Neural progenitor cell (in vitro differentiated cells): Measurements from ENCODE around the gene SHLD1. TPM values are rescaled to one million over a fixed set of nuclear protein-coding genes. Genes with fewer than 3 reads are reported as not detected.
"Not testable (repeated sequence)": the region's sequence is repeated elsewhere in the genome, so short reads cannot be mapped to it uniquely, and the experiment has no call there.

Experiments
- DNase-seq: peaks from one replicate; pipeline ENCODE4 v3.0.0-alpha.2; 2016; ENCODE audit warnings: low spot score
- H2AFZ ChIP-seq: fragments of 200-600 bp; sonication (generic); replicated peaks from 2 replicates; pipeline ENCODE4 v1.6.1; 2016; ENCODE audit warnings: antibody characterized with exemption
- H3F3A ChIP-seq: fragments of 200-600 bp; sonication (generic); 2 replicates; pipeline ENCODE4 v1.6.1; 2016; ENCODE audit warnings: antibody characterized with exemption, low read depth
- H3K27ac ChIP-seq: fragments of 200-600 bp; sonication (generic); 2 replicates; pipeline ENCODE4 v1.5.1; 2016; ENCODE audit warnings: mild to moderate bottlenecking
- H3K27me3 ChIP-seq: fragments of 200-600 bp; sonication (generic); 2 replicates; pipeline ENCODE4 v1.6.1; 2016; ENCODE audit warnings: mild to moderate bottlenecking, moderate library complexity
- H3K36me3 ChIP-seq: fragments of 200-600 bp; sonication (generic); 2 replicates; pipeline ENCODE4 v1.5.1; 2016
- H3K4me1 ChIP-seq: fragments of 200-600 bp; sonication (generic); 2 replicates; pipeline ENCODE4 v1.6.1; 2016; ENCODE audit warnings: mixed run types
- H3K4me2 ChIP-seq: fragments of 200-600 bp; sonication (generic); 2 replicates; pipeline ENCODE4 v1.6.1; 2016
- H3K4me3 ChIP-seq: fragments of 200-600 bp; sonication (generic); 2 replicates; pipeline ENCODE4 v1.5.1; 2016
- H3K79me2 ChIP-seq: fragments of 200-600 bp; sonication (generic); 2 replicates; pipeline ENCODE4 v1.6.1; 2016; ENCODE audit warnings: low read depth
- H3K9ac ChIP-seq: fragments of 200-600 bp; sonication (generic); 2 replicates; pipeline ENCODE4 v1.6.1; 2016
- H3K9me3 ChIP-seq: fragments of 200-600 bp; sonication (generic); 2 replicates; pipeline ENCODE4 v1.5.1; 2016; ENCODE audit warnings: low read depth
- H4K20me1 ChIP-seq: fragments of 200-600 bp; sonication (generic); 2 replicates; pipeline ENCODE4 v1.6.1; 2016; ENCODE audit warnings: low read depth
- H3K27ac Mint-ChIP-seq: 3 replicates; pipeline ENCODE4 v1.8.0; 2021; ENCODE audit warnings: mixed read lengths
- H3K27me3 Mint-ChIP-seq: 2 replicates; pipeline ENCODE4 v1.8.0; 2022; ENCODE audit warnings: low read depth, mild to moderate bottlenecking, inconsistent platforms, moderate library complexity, mixed read lengths; ENCODE audit not compliant: insufficient read depth
- H3K36me3 Mint-ChIP-seq: 3 replicates; pipeline ENCODE4 v1.8.0; 2021; ENCODE audit warnings: mixed read lengths
- H3K4me1 Mint-ChIP-seq: 3 replicates; pipeline ENCODE4 v1.8.0; 2021; ENCODE audit warnings: mixed read lengths
- H3K4me3 Mint-ChIP-seq: 3 replicates; pipeline ENCODE4 v1.8.0; 2021; ENCODE audit warnings: mild to moderate bottlenecking, moderate library complexity, mixed read lengths
- H3K9me3 Mint-ChIP-seq: 3 replicates; pipeline ENCODE4 v1.8.0; 2020; ENCODE audit warnings: mixed read lengths
- EZH2 ChIP-seq: fragments of 200-600 bp; sonication (generic); IDR thresholded peaks from 2 replicates; pipeline ENCODE4 v1.6.1; 2017; ENCODE audit warnings: antibody characterized with exemption, mild to moderate bottlenecking, moderate library complexity
- EZH2phosphoT487 ChIP-seq: fragments of 200-600 bp; sonication (generic); IDR thresholded peaks from 2 replicates; pipeline ENCODE4 v1.6.1; 2017; ENCODE audit warnings: antibody characterized with exemption
- total RNA-seq: library from RNA; depleted of rRNA; stranded (reverse); fragments of >200 nt; gene quantifications from 2 replicates; pipeline ENCODE4 v1.2.3, GENCODE V29; 2015; ENCODE audit warnings: low replicate concordance
- TF ChIP-seq, protein P1 (sequence below): fragments of 200-600 bp; sonication (generic); IDR thresholded peaks from 2 replicates; pipeline ENCODE4 v1.5.1; 2017; ENCODE audit warnings: antibody characterized with exemption, mild to moderate bottlenecking

Gene SHLD1
- total RNA-seq, 1 donor from 2014 or later, result 9.0 TPM

DNA sequence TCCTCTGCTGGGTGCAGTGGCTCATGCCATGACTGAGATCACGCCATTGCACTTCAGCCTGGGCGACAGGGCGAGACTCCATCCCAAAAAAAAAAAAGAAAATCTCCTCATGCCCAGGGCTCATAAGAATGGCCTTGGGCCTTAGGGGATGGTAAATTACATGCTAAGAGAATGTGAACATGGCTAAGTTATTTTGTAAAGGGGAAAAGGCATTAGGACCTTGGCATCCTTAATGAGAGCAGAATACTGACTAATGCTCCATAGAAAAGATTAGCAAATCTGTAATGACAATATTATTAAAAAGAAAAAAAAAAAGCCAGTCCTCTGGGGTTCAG, 12.6 kb upstream of the SHLD1 start:
- no peak overlapping the region for H3K9ac ChIP-seq
- Mint-ChIP-seq H3K9me3 (no peaks in the 10 kb centered on the region), H3K4me1 (peaks cover 22% of the 10 kb centered on the region), H3K4me3 (no peak overlapping the region), H3K36me3 (no peaks in the 10 kb centered on the region), H3K27ac (no peak overlapping the region), H3K27me3 (peaks cover 5% of the 10 kb centered on the region)
- H3K4me1 ChIP-seq, result peaks cover 14% of the 10 kb centered on the region
- peaks cover 6% of the 10 kb centered on the region for H3F3A ChIP-seq
- no peaks in the 10 kb centered on the region for H3K79me2 ChIP-seq
- no peak overlapping the region for H3K27ac ChIP-seq
- no peaks in the 10 kb centered on the region for H4K20me1 ChIP-seq
- H3K27me3 ChIP-seq, result no peaks in the 10 kb centered on the region
- H2AFZ ChIP-seq, result no peak overlapping the region
- no peak overlapping the region for H3K4me2 ChIP-seq
- DNase-seq, result no peak
- no peak overlapping the region for H3K4me3 ChIP-seq
- H3K36me3 ChIP-seq, result no peaks in the 10 kb centered on the region
- TF ChIP-seq, protein P1, sequence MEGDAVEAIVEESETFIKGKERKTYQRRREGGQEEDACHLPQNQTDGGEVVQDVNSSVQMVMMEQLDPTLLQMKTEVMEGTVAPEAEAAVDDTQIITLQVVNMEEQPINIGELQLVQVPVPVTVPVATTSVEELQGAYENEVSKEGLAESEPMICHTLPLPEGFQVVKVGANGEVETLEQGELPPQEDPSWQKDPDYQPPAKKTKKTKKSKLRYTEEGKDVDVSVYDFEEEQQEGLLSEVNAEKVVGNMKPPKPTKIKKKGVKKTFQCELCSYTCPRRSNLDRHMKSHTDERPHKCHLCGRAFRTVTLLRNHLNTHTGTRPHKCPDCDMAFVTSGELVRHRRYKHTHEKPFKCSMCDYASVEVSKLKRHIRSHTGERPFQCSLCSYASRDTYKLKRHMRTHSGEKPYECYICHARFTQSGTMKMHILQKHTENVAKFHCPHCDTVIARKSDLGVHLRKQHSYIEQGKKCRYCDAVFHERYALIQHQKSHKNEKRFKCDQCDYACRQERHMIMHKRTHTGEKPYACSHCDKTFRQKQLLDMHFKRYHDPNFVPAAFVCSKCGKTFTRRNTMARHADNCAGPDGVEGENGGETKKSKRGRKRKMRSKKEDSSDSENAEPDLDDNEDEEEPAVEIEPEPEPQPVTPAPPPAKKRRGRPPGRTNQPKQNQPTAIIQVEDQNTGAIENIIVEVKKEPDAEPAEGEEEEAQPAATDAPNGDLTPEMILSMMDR, result no peak
- TF ChIP-seq EZH2phosphoT487, result no peak
- no peaks in the 10 kb centered on the region for H3K9me3 ChIP-seq

DNA sequence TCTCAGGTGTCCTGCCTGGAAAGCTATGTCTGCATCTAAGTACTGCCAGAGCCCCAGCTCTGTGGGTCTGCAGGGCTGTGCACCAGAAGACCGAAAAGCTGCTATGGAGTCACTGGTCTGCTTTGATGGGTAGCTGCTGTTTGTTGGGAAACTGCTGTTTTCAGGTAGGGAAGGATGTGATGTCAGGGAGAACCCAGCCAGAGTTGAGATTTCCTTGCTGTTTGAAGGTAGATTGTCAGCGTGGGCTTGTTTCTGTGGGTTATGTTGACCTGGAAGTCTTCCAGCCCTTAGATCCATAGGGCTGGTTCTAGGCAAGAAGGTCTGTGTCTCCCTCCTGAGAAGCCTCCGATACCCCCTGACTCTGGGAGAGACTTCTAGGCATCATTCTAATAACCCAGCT, 12.2 kb upstream of the SHLD1 start:
- no peak overlapping the region for H3K4me3 Mint-ChIP-seq
- no peak overlapping the region for H2AFZ ChIP-seq
- no peaks in the 10 kb centered on the region for H4K20me1 ChIP-seq
- H3K36me3 Mint-ChIP-seq, result no peaks in the 10 kb centered on the region
- H3K9ac ChIP-seq, result no peak overlapping the region
- H3K27me3 ChIP-seq, result no peaks in the 10 kb centered on the region
- no peak for DNase-seq
- TF ChIP-seq, protein P1, result no peak
- no peak for TF ChIP-seq EZH2phosphoT487
- TF ChIP-seq EZH2, result no peak
- H3K9me3 ChIP-seq, result no peaks in the 10 kb centered on the region
- peaks cover 21% of the 10 kb centered on the region for H3K4me1 Mint-ChIP-seq
- H3K9me3 Mint-ChIP-seq, result no peaks in the 10 kb centered on the region
- H3K27ac ChIP-seq, result no peak overlapping the region
- peaks cover 2% of the 10 kb centered on the region for H3F3A ChIP-seq
- H3K79me2 ChIP-seq, result no peaks in the 10 kb centered on the region
- no peak overlapping the region for H3K27ac Mint-ChIP-seq
- no peak overlapping the region for H3K4me3 ChIP-seq
- H3K27me3 Mint-ChIP-seq, result peaks cover 5% of the 10 kb centered on the region
- H3K4me2 ChIP-seq, result no peak overlapping the region
- no peaks in the 10 kb centered on the region for H3K36me3 ChIP-seq
- H3K4me1 ChIP-seq, result peaks cover 10% of the 10 kb centered on the region

DNA sequence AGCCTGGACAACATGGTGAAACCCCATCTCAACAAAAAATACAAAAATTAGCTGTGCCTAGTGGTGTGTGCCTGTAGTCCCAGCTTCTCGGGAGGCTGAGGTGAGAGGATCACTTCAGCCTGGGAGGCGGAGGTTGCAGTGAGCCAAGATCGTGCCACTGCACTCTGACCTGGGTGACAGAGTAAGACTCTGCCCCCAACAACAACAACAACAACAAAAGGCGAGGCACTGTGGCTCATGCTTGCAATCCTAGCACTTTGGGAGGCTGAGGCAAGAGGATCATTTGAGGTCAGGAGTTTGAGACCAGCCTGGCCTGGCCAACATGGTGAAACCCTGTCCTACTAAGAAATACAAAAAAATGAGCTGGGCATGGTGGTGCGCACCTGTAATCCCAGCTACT, 9.6 kb upstream of the SHLD1 start:
- H3K27ac Mint-ChIP-seq, H3K4me3 ChIP-seq, H3K79me2 ChIP-seq: not testable (repeated sequence)

DNA sequence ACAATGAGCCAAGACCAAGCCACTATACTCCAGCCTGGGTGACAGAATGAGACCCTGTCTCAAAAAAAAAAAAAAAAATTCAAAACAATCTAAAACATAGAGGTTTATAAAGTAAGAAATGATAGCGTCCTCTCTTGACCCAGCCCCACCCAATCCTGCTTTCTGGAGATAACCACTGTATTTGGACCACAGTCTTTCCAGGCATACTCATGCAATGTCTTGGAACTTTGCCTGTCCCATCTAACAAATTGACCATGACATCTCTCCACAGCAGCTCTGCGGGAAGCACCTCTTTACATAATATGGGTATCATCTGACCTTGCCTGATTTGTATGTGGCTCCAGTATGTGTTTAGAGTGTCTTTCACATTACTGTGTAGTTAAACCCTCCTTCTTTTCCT, 9.1 kb upstream of the SHLD1 start:
- Mint-ChIP-seq H3K27me3 (peaks cover 5% of the 10 kb centered on the region), H3K36me3 (no peaks in the 10 kb centered on the region), H3K9me3 (no peaks in the 10 kb centered on the region), H3K27ac (no peak overlapping the region), H3K4me1 (peaks cover 15% of the 10 kb centered on the region), H3K4me3 (no peak overlapping the region)
- H3K4me3 ChIP-seq, result no peak overlapping the region
- DNase-seq, result no peak
- peaks cover 4% of the 10 kb centered on the region for H3K4me1 ChIP-seq
- H3K79me2 ChIP-seq, result no peaks in the 10 kb centered on the region
- H3K9me3 ChIP-seq, result no peaks in the 10 kb centered on the region
- no peak overlapping the region for H3K27ac ChIP-seq
- H2AFZ ChIP-seq, result no peak overlapping the region
- TF ChIP-seq EZH2 (no peak), EZH2phosphoT487 (no peak)
- TF ChIP-seq, protein P1, result no peak
- no peak overlapping the region for H3K9ac ChIP-seq
- no peak overlapping the region for H3K4me2 ChIP-seq
- no peaks in the 10 kb centered on the region for H3K36me3 ChIP-seq
- no peaks in the 10 kb centered on the region for H3F3A ChIP-seq
- no peaks in the 10 kb centered on the region for H4K20me1 ChIP-seq
- no peaks in the 10 kb centered on the region for H3K27me3 ChIP-seq

More for the DNA sequence above, 9.6 kb upstream of the SHLD1 start:
- H3K36me3 Mint-ChIP-seq, H2AFZ ChIP-seq, H3K9me3 ChIP-seq, H3K36me3 ChIP-seq, H3K9ac ChIP-seq, H3K4me1 ChIP-seq, H3K27me3 ChIP-seq, H4K20me1 ChIP-seq, H3F3A ChIP-seq, H3K27ac ChIP-seq, H3K27me3 Mint-ChIP-seq, H3K4me2 ChIP-seq, H3K4me3 Mint-ChIP-seq, DNase-seq, H3K9me3 Mint-ChIP-seq: not testable (repeated sequence)
- peaks cover 19% of the 10 kb centered on the region for H3K4me1 Mint-ChIP-seq
